WERI-Rb-1 (cell line): ENCODE results near the gene C5orf34.
A peak's percentile ranks its signal among the peaks of the same experiment; 100 is the strongest.
"Not testable (repeated sequence)": the region's sequence is repeated elsewhere in the genome, so short reads cannot be mapped to it uniquely, and the experiment has no call there.

Experiments
- DNase-seq: peaks from one replicate; pipeline ENCODE4 v3.0.0-alpha.2; 2020
- H3K27ac ChIP-seq: fragments of 250-450 bp; sonication (Bioruptor Pico); 2 replicates; pipeline ENCODE4 v1.5.1; 2020; ENCODE audit warnings: mild to moderate bottlenecking, moderate library complexity
- H3K27me3 ChIP-seq: fragments of 250-450 bp; sonication (Bioruptor Pico); 2 replicates; pipeline ENCODE4 v1.5.1; 2021; ENCODE audit warnings: mild to moderate bottlenecking, low read depth, moderate library complexity; ENCODE audit not compliant: insufficient read depth, severe bottlenecking
- H3K36me3 ChIP-seq: fragments of 250-450 bp; sonication (Bioruptor Pico); 2 replicates; pipeline ENCODE4 v1.5.1; 2020; ENCODE audit warnings: mild to moderate bottlenecking, moderate library complexity
- H3K4me3 ChIP-seq: 2 replicates; pipeline ENCODE4 v1.5.1; 2011; ENCODE audit warnings: low read depth, mild to moderate bottlenecking, control low read depth, low read length
- H3K9me3 ChIP-seq: fragments of 250-450 bp; sonication (Bioruptor Pico); 2 replicates; pipeline ENCODE4 v1.5.1; 2021; ENCODE audit warnings: mild to moderate bottlenecking, moderate library complexity; ENCODE audit not compliant: severe bottlenecking
- TF ChIP-seq, protein P1 (sequence below): IDR thresholded peaks from 2 replicates; pipeline ENCODE4 v1.5.1; 2011; ENCODE audit warnings: low read depth, mild to moderate bottlenecking, control low read depth, inconsistent platforms, low read length

C5orf34 gene

DNA sequence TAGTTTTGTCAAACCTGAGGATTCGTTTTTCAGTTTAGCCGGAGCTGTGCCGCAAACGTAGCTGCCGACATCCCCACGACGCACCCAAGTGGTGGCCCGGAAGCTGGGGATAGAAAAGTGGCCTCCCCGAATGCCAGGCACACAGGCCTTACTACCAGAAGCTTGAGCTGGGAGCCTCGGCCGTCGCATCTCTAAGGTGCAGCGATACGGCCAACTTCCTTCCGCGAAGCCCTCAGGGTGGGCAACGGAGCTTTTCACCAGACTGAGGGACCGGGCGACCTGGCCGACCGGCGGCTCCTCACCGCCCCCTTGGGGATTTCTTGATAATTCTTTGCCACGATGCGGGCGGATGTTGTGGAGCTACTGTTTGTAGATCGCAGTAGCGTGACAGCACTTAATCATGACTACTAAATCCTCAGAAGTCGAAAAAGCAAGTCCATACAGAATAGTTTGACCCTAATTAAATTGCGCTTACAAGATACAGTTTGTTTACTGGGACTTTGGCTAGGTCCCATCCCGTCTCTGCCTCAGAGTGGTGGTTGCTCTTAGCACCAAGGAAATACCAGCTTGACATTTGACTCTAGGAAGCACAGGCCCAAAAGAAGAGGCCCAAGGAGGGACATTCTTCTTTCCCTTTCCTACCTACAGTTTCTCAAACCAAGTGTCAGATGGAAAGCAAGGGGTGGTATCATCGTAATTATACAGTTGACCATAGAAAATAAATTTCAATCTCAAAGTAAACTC lies 30.7 kb downstream of the C5orf34 start:
- H3K4me3 ChIP-seq = peak overlapping the region; percentile 81
- peak; percentile 82 for DNase-seq
- no peaks in the 10 kb centered on the region for H3K27me3 ChIP-seq
- H3K9me3 ChIP-seq = no peaks in the 10 kb centered on the region
- H3K27ac ChIP-seq = peak overlapping the region; percentile 91
- TF ChIP-seq, protein P1, sequence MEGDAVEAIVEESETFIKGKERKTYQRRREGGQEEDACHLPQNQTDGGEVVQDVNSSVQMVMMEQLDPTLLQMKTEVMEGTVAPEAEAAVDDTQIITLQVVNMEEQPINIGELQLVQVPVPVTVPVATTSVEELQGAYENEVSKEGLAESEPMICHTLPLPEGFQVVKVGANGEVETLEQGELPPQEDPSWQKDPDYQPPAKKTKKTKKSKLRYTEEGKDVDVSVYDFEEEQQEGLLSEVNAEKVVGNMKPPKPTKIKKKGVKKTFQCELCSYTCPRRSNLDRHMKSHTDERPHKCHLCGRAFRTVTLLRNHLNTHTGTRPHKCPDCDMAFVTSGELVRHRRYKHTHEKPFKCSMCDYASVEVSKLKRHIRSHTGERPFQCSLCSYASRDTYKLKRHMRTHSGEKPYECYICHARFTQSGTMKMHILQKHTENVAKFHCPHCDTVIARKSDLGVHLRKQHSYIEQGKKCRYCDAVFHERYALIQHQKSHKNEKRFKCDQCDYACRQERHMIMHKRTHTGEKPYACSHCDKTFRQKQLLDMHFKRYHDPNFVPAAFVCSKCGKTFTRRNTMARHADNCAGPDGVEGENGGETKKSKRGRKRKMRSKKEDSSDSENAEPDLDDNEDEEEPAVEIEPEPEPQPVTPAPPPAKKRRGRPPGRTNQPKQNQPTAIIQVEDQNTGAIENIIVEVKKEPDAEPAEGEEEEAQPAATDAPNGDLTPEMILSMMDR = peak; percentile 68
- no peaks in the 10 kb centered on the region; the same call in 1 of the 2 replicates for H3K36me3 ChIP-seq

GRCh38 chr5:43483298-43484105 lies 31.4 kb downstream of the C5orf34 start, which contains the start of gene TMEM267:
Gene TMEM267 (minus strand): TSS chr5:43483865. CDS start chr5:43453969, 29,896 bp downstream.
- no peaks in the 10 kb centered on the region for H3K36me3 ChIP-seq
- H3K27me3 ChIP-seq = no peaks in the 10 kb centered on the region
- TF ChIP-seq, protein P1 = 0 out of 2 replicates have a peak, but pooled peaks have one; percentile 4
- peak within 1 kb of the TSS; percentile 91 for H3K27ac ChIP-seq
- H3K4me3 ChIP-seq = peak within 1 kb of the TSS; percentile 81
- DNase-seq = peak; percentile 92
- H3K9me3 ChIP-seq = no peaks in the 10 kb centered on the region

DNA sequence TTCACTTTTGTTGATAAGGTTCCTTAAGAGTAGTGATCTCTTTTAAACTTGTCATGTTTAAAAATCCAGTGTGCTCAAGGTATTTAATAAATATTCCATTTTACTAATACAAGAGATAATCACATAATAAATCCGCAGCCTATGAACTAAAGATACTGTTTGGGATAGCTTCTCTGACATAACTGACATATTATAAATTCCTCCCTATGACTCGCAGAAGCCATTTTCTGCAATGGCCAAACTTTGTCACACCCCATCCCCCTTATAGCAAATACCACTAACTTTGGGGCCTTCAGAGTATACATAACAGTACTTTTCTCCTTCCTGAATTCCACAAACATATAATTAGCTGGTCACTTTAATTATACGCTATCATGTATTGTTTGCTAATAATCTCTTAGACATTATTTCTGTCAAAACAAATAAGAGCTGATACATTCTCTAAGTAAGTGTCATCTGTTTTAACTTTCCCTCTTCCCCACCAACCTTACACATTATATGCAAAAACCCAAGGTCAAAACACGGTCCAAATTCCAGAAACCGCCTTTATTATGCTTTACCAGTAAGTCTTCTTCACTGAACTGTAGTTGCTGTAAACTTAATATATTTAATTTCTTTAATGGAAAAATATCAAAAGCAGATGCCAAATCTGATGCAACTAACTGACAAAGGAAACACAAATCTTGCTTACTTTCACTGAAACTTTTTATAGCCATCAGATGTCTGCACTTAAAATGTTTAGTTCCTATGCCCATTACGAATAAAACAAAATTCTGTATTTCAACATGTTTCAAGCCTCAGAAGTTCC lies 32.3 kb downstream of the C5orf34 start:
- TF ChIP-seq, protein P1 = no peak
- peak overlapping the region; percentile 81 for H3K4me3 ChIP-seq
- no peaks in the 10 kb centered on the region for H3K9me3 ChIP-seq
- no peaks in the 10 kb centered on the region for H3K27me3 ChIP-seq
- no peaks in the 10 kb centered on the region for H3K36me3 ChIP-seq
- H3K27ac ChIP-seq = peak overlapping the region; percentile 91
- DNase-seq = no peak

GRCh38 chr5:43469671-43470391 lies 45.1 kb downstream of the C5orf34 start:
- no peak for DNase-seq
- TF ChIP-seq, protein P1 = no peak
- H3K27ac ChIP-seq = no peak overlapping the region

GRCh38 chr5:43467100-43467499 lies 47.8 kb downstream of the C5orf34 start:
- H3K36me3 ChIP-seq = no peaks in the 10 kb centered on the region
- no peak overlapping the region for H3K27ac ChIP-seq
- H3K4me3 ChIP-seq = no peak overlapping the region
- no peak for DNase-seq
- H3K27me3 ChIP-seq = no peaks in the 10 kb centered on the region
- H3K9me3 ChIP-seq = peaks cover 5% of the 10 kb centered on the region
- TF ChIP-seq, protein P1 = no peak

More at GRCh38 chr5:43469671-43470391, 45.1 kb downstream of the C5orf34 start:
- no peak overlapping the region for H3K4me3 ChIP-seq
- no peaks in the 10 kb centered on the region for H3K27me3 ChIP-seq
- peaks cover 5% of the 10 kb centered on the region for H3K9me3 ChIP-seq
- no peaks in the 10 kb centered on the region for H3K36me3 ChIP-seq

DNA sequence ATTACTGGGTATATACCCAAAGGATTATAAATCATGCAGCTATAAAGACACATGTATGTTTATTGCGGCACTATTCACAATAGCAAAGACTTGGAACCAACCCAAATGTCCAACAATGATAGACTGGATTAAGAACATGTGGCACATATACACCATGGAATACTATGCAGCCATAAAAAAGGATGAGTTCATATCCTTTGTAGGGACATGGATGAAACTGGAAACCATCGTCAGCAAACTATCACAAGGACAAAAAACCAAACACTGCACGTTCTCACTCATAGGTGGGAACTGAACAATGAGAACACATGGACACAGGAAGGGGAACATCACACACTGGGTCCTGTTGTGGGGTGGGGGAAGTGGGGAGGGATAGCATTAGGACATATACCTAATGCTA lies 49.5 kb downstream of the C5orf34 start:
- not testable (repeated sequence) for H3K36me3 ChIP-seq, DNase-seq, H3K27me3 ChIP-seq, H3K4me3 ChIP-seq, H3K9me3 ChIP-seq, H3K27ac ChIP-seq
